Measurements from ENCODE around the gene RFC5.
"Not testable (repeated sequence)": the region's sequence is repeated elsewhere in the genome, so short reads cannot be mapped to it uniquely, and the experiment has no call there.

The RFC5 gene

DNA sequence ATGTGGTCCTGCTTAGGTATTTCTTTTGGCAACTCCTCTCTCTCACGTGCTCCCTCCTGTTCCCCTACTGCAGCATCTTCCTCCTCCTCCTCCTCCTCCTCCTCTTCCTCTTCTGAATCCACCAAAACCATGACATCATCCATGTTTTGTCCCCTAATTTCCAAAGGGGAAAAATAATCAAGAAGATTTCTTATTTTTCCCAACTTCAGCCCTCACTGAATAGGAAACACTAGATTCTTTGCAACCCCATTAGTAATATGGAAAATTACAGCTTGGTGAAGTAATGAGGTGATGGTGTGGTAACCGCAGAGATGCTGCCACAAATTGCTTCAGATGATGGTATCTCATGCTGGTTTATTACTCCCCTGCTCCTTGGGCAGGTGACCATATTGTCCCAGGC is 51.9 kb downstream of the RFC5 start:
- Histone ChIP-seq H3K36me3 (ENCODE audit: control insufficient read depth, insufficient read depth, low read length) (no peaks in the 10 kb centered on the region), H3K4me3 (replicated peaks; ENCODE audit: low read depth, low read length) (no peak overlapping the region), H3K27me3 (replicated peaks; ENCODE audit: control insufficient read depth, insufficient read depth, low read length) (no peaks in the 10 kb centered on the region; the same call in 1 of the 2 replicates)
- no peak for DNase-seq (ENCODE audit: extremely low read depth, insufficient read length)
- TF ChIP-seq, protein P1, sequence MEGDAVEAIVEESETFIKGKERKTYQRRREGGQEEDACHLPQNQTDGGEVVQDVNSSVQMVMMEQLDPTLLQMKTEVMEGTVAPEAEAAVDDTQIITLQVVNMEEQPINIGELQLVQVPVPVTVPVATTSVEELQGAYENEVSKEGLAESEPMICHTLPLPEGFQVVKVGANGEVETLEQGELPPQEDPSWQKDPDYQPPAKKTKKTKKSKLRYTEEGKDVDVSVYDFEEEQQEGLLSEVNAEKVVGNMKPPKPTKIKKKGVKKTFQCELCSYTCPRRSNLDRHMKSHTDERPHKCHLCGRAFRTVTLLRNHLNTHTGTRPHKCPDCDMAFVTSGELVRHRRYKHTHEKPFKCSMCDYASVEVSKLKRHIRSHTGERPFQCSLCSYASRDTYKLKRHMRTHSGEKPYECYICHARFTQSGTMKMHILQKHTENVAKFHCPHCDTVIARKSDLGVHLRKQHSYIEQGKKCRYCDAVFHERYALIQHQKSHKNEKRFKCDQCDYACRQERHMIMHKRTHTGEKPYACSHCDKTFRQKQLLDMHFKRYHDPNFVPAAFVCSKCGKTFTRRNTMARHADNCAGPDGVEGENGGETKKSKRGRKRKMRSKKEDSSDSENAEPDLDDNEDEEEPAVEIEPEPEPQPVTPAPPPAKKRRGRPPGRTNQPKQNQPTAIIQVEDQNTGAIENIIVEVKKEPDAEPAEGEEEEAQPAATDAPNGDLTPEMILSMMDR (IDR thresholded peaks at IDR 0.05; ENCODE audit: insufficient read depth, low read length, poor library complexity, severe bottlenecking) = no peak

DNA sequence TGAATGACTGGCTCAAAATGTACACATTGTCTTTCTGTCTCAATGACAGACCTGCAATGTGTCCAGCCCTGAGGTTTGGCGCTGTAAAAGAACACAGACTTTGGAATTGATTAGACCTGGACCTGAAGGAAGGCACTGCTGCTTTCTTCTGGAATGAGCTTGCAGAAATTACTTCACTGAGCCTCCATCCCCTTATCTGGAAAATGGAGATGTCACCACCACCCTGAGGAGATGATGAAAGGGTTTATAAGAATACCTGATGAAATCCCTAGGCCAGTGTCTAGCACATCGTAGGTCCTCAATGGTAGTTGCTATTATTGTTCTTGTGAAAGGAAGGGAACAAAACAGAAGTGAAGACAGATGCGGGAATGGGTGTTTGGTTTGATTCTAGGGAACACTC is 54.1 kb downstream of the RFC5 start:
- Histone ChIP-seq H3K4me3 (replicated peaks; ENCODE audit: low read depth, low read length) (no peak overlapping the region), H3K36me3 (ENCODE audit: control insufficient read depth, insufficient read depth, low read length) (no peaks in the 10 kb centered on the region), H3K27me3 (replicated peaks; ENCODE audit: control insufficient read depth, insufficient read depth, low read length) (no peaks in the 10 kb centered on the region; the same call in 1 of the 2 replicates)
- no peak for DNase-seq (ENCODE audit: extremely low read depth, insufficient read length)
- TF ChIP-seq, protein P1 (IDR thresholded peaks at IDR 0.05; ENCODE audit: insufficient read depth, low read length, poor library complexity, severe bottlenecking) = no peak

DNA sequence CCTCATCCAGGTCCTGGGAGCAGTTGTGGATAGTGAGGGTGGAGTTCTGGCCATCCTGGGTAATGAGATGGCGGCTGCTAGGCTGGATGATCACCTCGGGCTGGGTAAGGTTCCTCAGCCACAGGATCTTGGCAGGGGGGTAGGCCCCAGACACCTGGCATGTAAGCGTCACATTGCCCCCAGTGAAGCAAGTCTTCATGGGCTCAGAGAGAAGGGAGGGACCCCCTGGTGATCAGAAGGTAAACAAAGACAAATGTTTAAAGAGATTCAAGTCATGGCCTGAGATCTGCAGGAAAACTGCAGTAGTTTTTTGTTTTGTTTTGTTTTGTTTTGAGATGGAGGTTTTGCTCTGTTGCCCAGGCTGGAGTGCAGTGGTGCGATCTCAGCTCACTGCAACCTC is 57.3 kb downstream of the RFC5 start:
- Histone ChIP-seq H3K27me3 (replicated peaks; ENCODE audit: control insufficient read depth, insufficient read depth, low read length) (no peaks in the 10 kb centered on the region), H3K4me3 (replicated peaks; ENCODE audit: low read depth, low read length) (no peak overlapping the region), H3K36me3 (ENCODE audit: control insufficient read depth, insufficient read depth, low read length) (no peaks in the 10 kb centered on the region)
- no peak for DNase-seq (ENCODE audit: extremely low read depth, insufficient read length)
- TF ChIP-seq, protein P1 (IDR thresholded peaks at IDR 0.05; ENCODE audit: insufficient read depth, low read length, poor library complexity, severe bottlenecking) = no peak

DNA sequence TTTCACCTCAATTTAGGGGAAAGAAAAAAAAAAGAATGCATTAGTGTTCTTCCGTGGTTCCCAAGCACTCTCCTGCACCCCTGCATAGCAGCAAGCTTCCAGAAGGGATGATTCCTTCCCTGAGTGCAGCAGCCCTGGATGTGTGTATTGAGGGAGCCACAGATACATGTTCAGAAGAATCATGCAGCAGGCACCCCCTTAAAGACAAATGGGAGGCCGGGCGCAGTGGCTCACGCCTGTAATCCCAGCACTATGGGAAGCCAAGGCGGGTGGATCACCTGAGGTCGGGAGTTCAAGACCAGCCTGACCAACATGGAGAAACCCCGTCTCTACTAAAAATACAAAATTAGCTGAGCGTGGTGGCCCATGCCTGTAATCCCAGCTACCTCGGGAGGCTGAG is 65.0 kb downstream of the RFC5 start:
- not testable (repeated sequence) for H3K36me3 ChIP-seq (ENCODE audit: control insufficient read depth, insufficient read depth, low read length); H3K4me3 ChIP-seq (replicated peaks; ENCODE audit: low read depth, low read length); DNase-seq (ENCODE audit: extremely low read depth, insufficient read length); H3K27me3 ChIP-seq (replicated peaks; ENCODE audit: control insufficient read depth, insufficient read depth, low read length)

Measured in GM06990 (cell line).